ENCODE measurements around the gene ENKUR.

- TF ChIP-seq, protein P1, sequence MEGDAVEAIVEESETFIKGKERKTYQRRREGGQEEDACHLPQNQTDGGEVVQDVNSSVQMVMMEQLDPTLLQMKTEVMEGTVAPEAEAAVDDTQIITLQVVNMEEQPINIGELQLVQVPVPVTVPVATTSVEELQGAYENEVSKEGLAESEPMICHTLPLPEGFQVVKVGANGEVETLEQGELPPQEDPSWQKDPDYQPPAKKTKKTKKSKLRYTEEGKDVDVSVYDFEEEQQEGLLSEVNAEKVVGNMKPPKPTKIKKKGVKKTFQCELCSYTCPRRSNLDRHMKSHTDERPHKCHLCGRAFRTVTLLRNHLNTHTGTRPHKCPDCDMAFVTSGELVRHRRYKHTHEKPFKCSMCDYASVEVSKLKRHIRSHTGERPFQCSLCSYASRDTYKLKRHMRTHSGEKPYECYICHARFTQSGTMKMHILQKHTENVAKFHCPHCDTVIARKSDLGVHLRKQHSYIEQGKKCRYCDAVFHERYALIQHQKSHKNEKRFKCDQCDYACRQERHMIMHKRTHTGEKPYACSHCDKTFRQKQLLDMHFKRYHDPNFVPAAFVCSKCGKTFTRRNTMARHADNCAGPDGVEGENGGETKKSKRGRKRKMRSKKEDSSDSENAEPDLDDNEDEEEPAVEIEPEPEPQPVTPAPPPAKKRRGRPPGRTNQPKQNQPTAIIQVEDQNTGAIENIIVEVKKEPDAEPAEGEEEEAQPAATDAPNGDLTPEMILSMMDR (IDR thresholded peaks at IDR 0.05), result no peak
- no peak for TF ChIP-seq POLR2A (IDR thresholded peaks at IDR 0.05)
These were observed 34.0 kb upstream of the ENKUR start for GRCh38 chr10:25049966-25050365.
